Neural cell (in vitro differentiated cells): ENCODE data around the gene LAMC2. TPM values are rescaled to one million over a fixed set of nuclear protein-coding genes. Genes with fewer than 3 reads are reported as not detected.

Experiments used
- H2AFZ ChIP-seq: fragments of 200-600, 300-800 bp; sonication (generic), shearing (Covaris generic); 2 replicates; pipeline ENCODE4 v1.6.0; 2014; ENCODE audit warnings: low read depth, mild to moderate bottlenecking, antibody characterized with exemption, low read length, moderate library complexity
- H3F3A ChIP-seq: fragments of 200-600 bp; shearing (Covaris generic); 2 replicates; pipeline ENCODE4 v1.6.1; 2016; ENCODE audit warnings: mild to moderate bottlenecking, moderate library complexity, mixed read lengths, antibody characterized with exemption, low read length; ENCODE audit not compliant: insufficient read depth, poor library complexity, severe bottlenecking
- H3K27ac ChIP-seq: fragments of 200-600, 300-800 bp; sonication (generic), shearing (Covaris generic); 2 replicates; pipeline ENCODE4 v1.5.1; 2014; ENCODE audit warnings: mild to moderate bottlenecking, low read length, moderate library complexity
- H3K27me3 ChIP-seq: fragments of 300-800, 200-600 bp; sonication (generic), shearing (Covaris generic); 2 replicates; pipeline ENCODE4 v1.6.0; 2014; ENCODE audit warnings: mild to moderate bottlenecking, low read depth, low read length, moderate library complexity; ENCODE audit not compliant: insufficient read depth
- H3K36me3 ChIP-seq: fragments of 300-800, 200-600 bp; sonication (generic), shearing (Covaris generic); 2 replicates; pipeline ENCODE4 v1.5.1; 2014; ENCODE audit warnings: mild to moderate bottlenecking, antibody characterized with exemption, low read length, moderate library complexity; ENCODE audit not compliant: insufficient read depth
- H3K4me2 ChIP-seq: fragments of 300-800, 200-600 bp; sonication (generic), shearing (Covaris generic); 2 replicates; pipeline ENCODE4 v1.6.0; 2014; ENCODE audit warnings: mild to moderate bottlenecking, low read length
- H3K4me3 ChIP-seq: fragments of 300-800, 200-600 bp; sonication (generic), shearing (Covaris generic); 2 replicates; pipeline ENCODE4 v1.5.1; 2014; ENCODE audit warnings: mild to moderate bottlenecking, low read length, moderate library complexity
- H3K79me2 ChIP-seq: fragments of 200-600 bp; shearing (Covaris generic); replicated peaks from 2 replicates; pipeline ENCODE4 v1.6.0; 2014; ENCODE audit warnings: mild to moderate bottlenecking, low read length, moderate library complexity; ENCODE audit not compliant: insufficient read depth
- H3K9ac ChIP-seq: fragments of 300-800, 200-600 bp; sonication (generic), shearing (Covaris generic); 2 replicates; pipeline ENCODE4 v1.6.1; 2016; ENCODE audit warnings: mild to moderate bottlenecking, low read length, mixed read lengths
- H3K9me2 ChIP-seq: fragments of 200-600 bp; shearing (Covaris generic); 2 replicates; pipeline ENCODE4 v1.6.1; 2016; ENCODE audit warnings: mild to moderate bottlenecking, low read length, mixed read lengths; ENCODE audit not compliant: insufficient read depth
- H3K9me3 ChIP-seq: fragments of 200-600, 300-800 bp; sonication (generic), shearing (Covaris generic); 2 replicates; pipeline ENCODE4 v1.6.1; 2016; ENCODE audit warnings: mild to moderate bottlenecking, mixed run types, low read length, moderate library complexity, mixed read lengths
- H4K20me1 ChIP-seq: fragments of 200-600 bp; shearing (Covaris generic); 2 replicates; pipeline ENCODE4 v1.6.1; 2016; ENCODE audit warnings: mild to moderate bottlenecking, mixed run types; ENCODE audit not compliant: insufficient read depth
- EP300 ChIP-seq: fragments of 450-650 bp; conservative IDR thresholded peaks from 2 replicates; pipeline ENCODE4 v1.6.1; 2014; ENCODE audit warnings: antibody characterized with exemption, mild to moderate bottlenecking, moderate library complexity; ENCODE audit not compliant: poor library complexity, severe bottlenecking
- EZH2 ChIP-seq: fragments of 200-600, 300-800 bp; shearing (Covaris generic), sonication (generic); IDR thresholded peaks from 2 replicates; pipeline ENCODE4 v1.6.1; 2014; ENCODE audit warnings: antibody characterized with exemption, low read length, borderline replicate concordance, mild to moderate bottlenecking; ENCODE audit not compliant: insufficient read depth, poor library complexity, severe bottlenecking
- MXI1 ChIP-seq: fragments of 450-650 bp; conservative IDR thresholded peaks from 2 replicates; pipeline ENCODE4 v1.6.1; 2014; ENCODE audit warnings: antibody characterized with exemption, mild to moderate bottlenecking; ENCODE audit not compliant: poor library complexity, severe bottlenecking
- POLR2AphosphoS5 ChIP-seq: IDR thresholded peaks from 2 replicates; pipeline ENCODE4 v1.6.1; 2012
- RAD21 ChIP-seq: fragments of 450-650 bp; conservative IDR thresholded peaks from 2 replicates; pipeline ENCODE4 v1.6.1; 2014; ENCODE audit warnings: antibody characterized with exemption, mild to moderate bottlenecking, moderate library complexity
- SMC3 ChIP-seq: fragments of 450-650 bp; conservative IDR thresholded peaks from 2 replicates; pipeline ENCODE4 v1.6.1; 2014; ENCODE audit warnings: antibody characterized with exemption, mild to moderate bottlenecking, moderate library complexity; ENCODE audit not compliant: poor library complexity
- TAF1 ChIP-seq: IDR thresholded peaks from 2 replicates; pipeline ENCODE4 v1.6.1; 2012; ENCODE audit warnings: low read depth
- polyA plus RNA-seq: library from polyadenylated mRNA; depleted of rRNA; stranded (reverse); fragments of >200 nt; gene quantifications from 2 replicates; pipeline ENCODE4 v1.2.3, GENCODE V29; 2014
- TF ChIP-seq, protein P1 (sequence below): fragments of 450-650 bp; IDR thresholded peaks from 2 replicates; pipeline ENCODE4 v1.5.1; 2014; ENCODE audit warnings: antibody characterized with exemption, mild to moderate bottlenecking, moderate library complexity; ENCODE audit not compliant: poor library complexity, severe bottlenecking
- TF ChIP-seq, protein P2 (sequence below): IDR thresholded peaks from 2 replicates; pipeline ENCODE4 v1.6.1; 2012; ENCODE audit warnings: borderline replicate concordance

Gene LAMC2
- polyA plus RNA-seq, 1 donor from 2014 or later = 0.67 TPM

DNA sequence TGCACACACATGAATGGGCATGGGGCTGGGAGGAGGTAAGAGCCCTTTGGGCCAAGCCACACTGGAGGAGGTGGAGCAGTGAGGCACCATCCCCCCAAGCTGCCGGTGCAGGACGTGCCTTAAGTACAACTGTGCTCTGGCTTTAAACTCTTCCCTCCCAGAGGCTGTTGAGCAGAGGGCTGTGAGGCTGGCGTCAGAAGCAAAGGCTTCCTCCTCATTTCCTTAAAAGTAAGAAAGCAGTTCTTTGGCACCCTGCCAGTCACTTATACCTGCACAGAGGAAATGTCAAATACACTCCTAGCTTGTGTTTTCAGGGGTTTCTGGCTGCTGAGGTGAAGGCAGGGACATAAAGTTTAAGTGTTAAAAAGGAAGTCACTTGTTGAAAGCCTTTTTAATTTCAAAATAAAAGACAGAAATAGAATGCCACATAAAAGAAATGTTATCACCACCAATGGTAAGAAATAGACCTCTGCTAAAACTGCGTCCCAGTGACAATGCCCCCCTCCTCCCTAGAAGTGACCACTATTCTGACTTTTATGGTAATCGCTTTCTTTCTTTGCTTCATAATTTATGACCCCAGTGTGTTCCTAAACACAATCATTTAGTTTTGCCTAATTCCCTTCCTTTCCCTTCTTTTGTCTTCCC is 33.0 kb downstream of the LAMC2 start:
- Histone ChIP-seq H3K27me3 (no peaks in the 10 kb centered on the region), H3K4me3 (no peak overlapping the region), H3K27ac (no peak overlapping the region), H3K36me3 (no peaks in the 10 kb centered on the region), H3K9me3 (no peaks in the 10 kb centered on the region), H3K4me2 (no peak overlapping the region), H2AFZ (no peak overlapping the region), H3K9me2 (no peaks in the 10 kb centered on the region), H4K20me1 (no peaks in the 10 kb centered on the region), H3K9ac (no peak overlapping the region), H3F3A (no peaks in the 10 kb centered on the region), H3K79me2 (no peaks in the 10 kb centered on the region)
- TF ChIP-seq, protein P1, sequence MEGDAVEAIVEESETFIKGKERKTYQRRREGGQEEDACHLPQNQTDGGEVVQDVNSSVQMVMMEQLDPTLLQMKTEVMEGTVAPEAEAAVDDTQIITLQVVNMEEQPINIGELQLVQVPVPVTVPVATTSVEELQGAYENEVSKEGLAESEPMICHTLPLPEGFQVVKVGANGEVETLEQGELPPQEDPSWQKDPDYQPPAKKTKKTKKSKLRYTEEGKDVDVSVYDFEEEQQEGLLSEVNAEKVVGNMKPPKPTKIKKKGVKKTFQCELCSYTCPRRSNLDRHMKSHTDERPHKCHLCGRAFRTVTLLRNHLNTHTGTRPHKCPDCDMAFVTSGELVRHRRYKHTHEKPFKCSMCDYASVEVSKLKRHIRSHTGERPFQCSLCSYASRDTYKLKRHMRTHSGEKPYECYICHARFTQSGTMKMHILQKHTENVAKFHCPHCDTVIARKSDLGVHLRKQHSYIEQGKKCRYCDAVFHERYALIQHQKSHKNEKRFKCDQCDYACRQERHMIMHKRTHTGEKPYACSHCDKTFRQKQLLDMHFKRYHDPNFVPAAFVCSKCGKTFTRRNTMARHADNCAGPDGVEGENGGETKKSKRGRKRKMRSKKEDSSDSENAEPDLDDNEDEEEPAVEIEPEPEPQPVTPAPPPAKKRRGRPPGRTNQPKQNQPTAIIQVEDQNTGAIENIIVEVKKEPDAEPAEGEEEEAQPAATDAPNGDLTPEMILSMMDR = no peak
- no peak for TF ChIP-seq SMC3
- no peak for TF ChIP-seq EZH2
- no peak for TF ChIP-seq TAF1
- TF ChIP-seq, protein P2, sequence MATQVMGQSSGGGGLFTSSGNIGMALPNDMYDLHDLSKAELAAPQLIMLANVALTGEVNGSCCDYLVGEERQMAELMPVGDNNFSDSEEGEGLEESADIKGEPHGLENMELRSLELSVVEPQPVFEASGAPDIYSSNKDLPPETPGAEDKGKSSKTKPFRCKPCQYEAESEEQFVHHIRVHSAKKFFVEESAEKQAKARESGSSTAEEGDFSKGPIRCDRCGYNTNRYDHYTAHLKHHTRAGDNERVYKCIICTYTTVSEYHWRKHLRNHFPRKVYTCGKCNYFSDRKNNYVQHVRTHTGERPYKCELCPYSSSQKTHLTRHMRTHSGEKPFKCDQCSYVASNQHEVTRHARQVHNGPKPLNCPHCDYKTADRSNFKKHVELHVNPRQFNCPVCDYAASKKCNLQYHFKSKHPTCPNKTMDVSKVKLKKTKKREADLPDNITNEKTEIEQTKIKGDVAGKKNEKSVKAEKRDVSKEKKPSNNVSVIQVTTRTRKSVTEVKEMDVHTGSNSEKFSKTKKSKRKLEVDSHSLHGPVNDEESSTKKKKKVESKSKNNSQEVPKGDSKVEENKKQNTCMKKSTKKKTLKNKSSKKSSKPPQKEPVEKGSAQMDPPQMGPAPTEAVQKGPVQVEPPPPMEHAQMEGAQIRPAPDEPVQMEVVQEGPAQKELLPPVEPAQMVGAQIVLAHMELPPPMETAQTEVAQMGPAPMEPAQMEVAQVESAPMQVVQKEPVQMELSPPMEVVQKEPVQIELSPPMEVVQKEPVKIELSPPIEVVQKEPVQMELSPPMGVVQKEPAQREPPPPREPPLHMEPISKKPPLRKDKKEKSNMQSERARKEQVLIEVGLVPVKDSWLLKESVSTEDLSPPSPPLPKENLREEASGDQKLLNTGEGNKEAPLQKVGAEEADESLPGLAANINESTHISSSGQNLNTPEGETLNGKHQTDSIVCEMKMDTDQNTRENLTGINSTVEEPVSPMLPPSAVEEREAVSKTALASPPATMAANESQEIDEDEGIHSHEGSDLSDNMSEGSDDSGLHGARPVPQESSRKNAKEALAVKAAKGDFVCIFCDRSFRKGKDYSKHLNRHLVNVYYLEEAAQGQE = no peak
- TF ChIP-seq POLR2AphosphoS5 = no peak
- no peak for TF ChIP-seq MXI1
- no peak for TF ChIP-seq EP300
- TF ChIP-seq RAD21 = no peak

DNA sequence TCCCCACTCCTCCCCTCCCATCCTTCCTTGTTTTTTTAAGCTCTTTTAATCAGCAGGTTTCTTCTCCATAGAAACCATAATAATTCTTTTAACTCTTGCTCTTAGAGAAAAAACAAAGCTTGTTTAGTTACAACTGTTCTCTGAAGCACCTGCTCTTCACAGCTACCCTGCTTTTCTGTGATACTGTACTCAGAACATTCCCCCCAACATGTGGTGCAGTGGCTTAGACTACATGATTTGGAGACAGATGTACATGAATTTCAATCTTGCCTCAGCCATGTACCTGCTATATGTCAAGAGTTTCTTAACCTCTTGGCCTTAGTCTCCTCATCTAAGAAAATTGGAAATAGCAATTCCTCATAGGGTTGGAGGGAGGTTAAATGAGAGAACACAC is 33.5 kb downstream of the LAMC2 start:
- H3K4me2 ChIP-seq = no peak overlapping the region
- no peak overlapping the region for H3K4me3 ChIP-seq
- H3K9ac ChIP-seq = no peak overlapping the region
- no peaks in the 10 kb centered on the region for H3K27me3 ChIP-seq
- no peaks in the 10 kb centered on the region for H3K36me3 ChIP-seq
- no peaks in the 10 kb centered on the region for H4K20me1 ChIP-seq
- H3K79me2 ChIP-seq = no peaks in the 10 kb centered on the region
- TF ChIP-seq EZH2 (no peak), SMC3 (no peak), POLR2AphosphoS5 (no peak), EP300 (no peak), RAD21 (no peak), MXI1 (no peak), TAF1 (no peak)
- TF ChIP-seq, protein P2 = no peak
- TF ChIP-seq, protein P1 = no peak
- no peaks in the 10 kb centered on the region for H3K9me2 ChIP-seq
- H2AFZ ChIP-seq = no peak overlapping the region
- H3K27ac ChIP-seq = no peak overlapping the region
- H3K9me3 ChIP-seq = no peaks in the 10 kb centered on the region
- H3F3A ChIP-seq = no peaks in the 10 kb centered on the region
